GM12864 (cell line): ENCODE data around the gene HES2.
"Not testable (repeated sequence)": the region's sequence is repeated elsewhere in the genome, so short reads cannot be mapped to it uniquely, and the experiment has no call there.

ENCODE experiments used
- DNase-seq: peaks from one replicate; pipeline ENCODE4 v3.0.0-alpha.2; 2011; ENCODE audit warnings: low read depth
- H3K4me3 ChIP-seq: 2 replicates; pipeline ENCODE4 v1.5.1; 2011; ENCODE audit warnings: mild to moderate bottlenecking, low read depth, low read length, control low read depth
- CTCF ChIP-seq: IDR thresholded peaks from 2 replicates; pipeline ENCODE4 v1.5.1; 2011; ENCODE audit warnings: low read depth, mild to moderate bottlenecking, moderate library complexity, low read length, control low read depth, inconsistent platforms; ENCODE audit errors: missing control alignments

Gene HES2

GRCh38 chr1:6409053-6409452 is 10.7 kb downstream of the HES2 start:
- no peak for DNase-seq
- TF ChIP-seq CTCF, result no peak
- no peak overlapping the region for H3K4me3 ChIP-seq

GRCh38 chr1:6408023-6408422 is 11.7 kb downstream of the HES2 start:
- H3K4me3 ChIP-seq, result no peak overlapping the region
- no peak for DNase-seq
- TF ChIP-seq CTCF, result no peak

GRCh38 chr1:6401673-6402072 is 18.0 kb downstream of the HES2 start:
- H3K4me3 ChIP-seq, result no peak overlapping the region
- no peak for TF ChIP-seq CTCF
- no peak for DNase-seq

GRCh38 chr1:6399294-6399693 is 20.4 kb downstream of the HES2 start:
- TF ChIP-seq CTCF, result no peak
- no peak for DNase-seq
- no peak overlapping the region for H3K4me3 ChIP-seq

- no peak for DNase-seq
- TF ChIP-seq CTCF, result no peak
- no peak overlapping the region for H3K4me3 ChIP-seq
These were observed 21.8 kb downstream of the HES2 start for GRCh38 chr1:6397844-6398441.

GRCh38 chr1:6396998-6397397 is 22.7 kb downstream of the HES2 start:
- no peak overlapping the region for H3K4me3 ChIP-seq
- TF ChIP-seq CTCF, result no peak
- DNase-seq, result no peak

- not testable (repeated sequence) for DNase-seq, H3K4me3 ChIP-seq
These were observed 23.9 kb downstream of the HES2 start for GRCh38 chr1:6395781-6396244.

- not testable (repeated sequence) for H3K4me3 ChIP-seq, DNase-seq
These were observed 24.6 kb downstream of the HES2 start for GRCh38 chr1:6395130-6395529.
